Type B pancreatic cell (in vitro differentiated cells): ENCODE data around the gene ZNF837. TPM values are rescaled to one million over a fixed set of nuclear protein-coding genes. Genes with fewer than 3 reads are reported as not detected.

ENCODE experiments used
- DNase-seq: peaks from one replicate; pipeline ENCODE4 v3.0.0; 2021; ENCODE audit warnings: mixed read lengths; ENCODE audit not compliant: unreplicated experiment; ENCODE audit errors: extremely low spot score
- H3K27ac Mint-ChIP-seq: 2 replicates; pipeline ENCODE4 v1.8.0; 2021; ENCODE audit warnings: mild to moderate bottlenecking, mixed read lengths
- H3K27me3 Mint-ChIP-seq: 2 replicates; pipeline ENCODE4 v1.8.0; 2021; ENCODE audit warnings: mixed read lengths
- H3K36me3 Mint-ChIP-seq: 2 replicates; pipeline ENCODE4 v1.8.0; 2021; ENCODE audit warnings: mixed read lengths
- H3K4me1 Mint-ChIP-seq: one replicate; pipeline ENCODE4 v1.8.0; 2021; ENCODE audit warnings: mixed read lengths; ENCODE audit not compliant: unreplicated experiment
- H3K4me3 Mint-ChIP-seq: 2 replicates; pipeline ENCODE4 v1.8.0; 2021; ENCODE audit warnings: mild to moderate bottlenecking, mixed read lengths
- H3K9me3 Mint-ChIP-seq: 2 replicates; pipeline ENCODE4 v1.8.0; 2021; ENCODE audit warnings: mixed read lengths
- total RNA-seq: library from RNA; stranded (reverse); gene quantifications from 2 replicates; pipeline ENCODE4 v1.2.1, GENCODE V29; 2021; ENCODE audit warnings: low replicate concordance
- TF ChIP-seq, protein P1 (sequence below): fragments of 200-600 bp; sonication (generic); conservative IDR thresholded peaks from 2 replicates; pipeline ENCODE4 v1.5.0; 2021; ENCODE audit warnings: antibody characterized with exemption, mild to moderate bottlenecking

The ZNF837 gene
- total RNA-seq, 1 donor from 2014 or later, result 2.8 TPM

GRCh38 chr19:58398087-58398486 lies 17.3 kb upstream of the ZNF837 start:
- Mint-ChIP-seq H3K4me3 (no peak overlapping the region), H3K27ac (no peak overlapping the region), H3K9me3 (no peaks in the 10 kb centered on the region), H3K4me1 (peaks cover 15% of the 10 kb centered on the region), H3K27me3 (peaks cover 19% of the 10 kb centered on the region), H3K36me3 (peaks cover 17% of the 10 kb centered on the region)
- no peak for DNase-seq
- TF ChIP-seq, protein P1, sequence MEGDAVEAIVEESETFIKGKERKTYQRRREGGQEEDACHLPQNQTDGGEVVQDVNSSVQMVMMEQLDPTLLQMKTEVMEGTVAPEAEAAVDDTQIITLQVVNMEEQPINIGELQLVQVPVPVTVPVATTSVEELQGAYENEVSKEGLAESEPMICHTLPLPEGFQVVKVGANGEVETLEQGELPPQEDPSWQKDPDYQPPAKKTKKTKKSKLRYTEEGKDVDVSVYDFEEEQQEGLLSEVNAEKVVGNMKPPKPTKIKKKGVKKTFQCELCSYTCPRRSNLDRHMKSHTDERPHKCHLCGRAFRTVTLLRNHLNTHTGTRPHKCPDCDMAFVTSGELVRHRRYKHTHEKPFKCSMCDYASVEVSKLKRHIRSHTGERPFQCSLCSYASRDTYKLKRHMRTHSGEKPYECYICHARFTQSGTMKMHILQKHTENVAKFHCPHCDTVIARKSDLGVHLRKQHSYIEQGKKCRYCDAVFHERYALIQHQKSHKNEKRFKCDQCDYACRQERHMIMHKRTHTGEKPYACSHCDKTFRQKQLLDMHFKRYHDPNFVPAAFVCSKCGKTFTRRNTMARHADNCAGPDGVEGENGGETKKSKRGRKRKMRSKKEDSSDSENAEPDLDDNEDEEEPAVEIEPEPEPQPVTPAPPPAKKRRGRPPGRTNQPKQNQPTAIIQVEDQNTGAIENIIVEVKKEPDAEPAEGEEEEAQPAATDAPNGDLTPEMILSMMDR, result no peak

GRCh38 chr19:58397533-58398037 lies 16.8 kb upstream of the ZNF837 start:
- peaks cover 15% of the 10 kb centered on the region for H3K4me1 Mint-ChIP-seq
- H3K36me3 Mint-ChIP-seq, result peaks cover 21% of the 10 kb centered on the region
- H3K27ac Mint-ChIP-seq, result no peak overlapping the region
- no peak for DNase-seq
- peaks cover 19% of the 10 kb centered on the region for H3K27me3 Mint-ChIP-seq
- H3K4me3 Mint-ChIP-seq, result no peak overlapping the region
- no peaks in the 10 kb centered on the region for H3K9me3 Mint-ChIP-seq
- TF ChIP-seq, protein P1, result no peak

DNA sequence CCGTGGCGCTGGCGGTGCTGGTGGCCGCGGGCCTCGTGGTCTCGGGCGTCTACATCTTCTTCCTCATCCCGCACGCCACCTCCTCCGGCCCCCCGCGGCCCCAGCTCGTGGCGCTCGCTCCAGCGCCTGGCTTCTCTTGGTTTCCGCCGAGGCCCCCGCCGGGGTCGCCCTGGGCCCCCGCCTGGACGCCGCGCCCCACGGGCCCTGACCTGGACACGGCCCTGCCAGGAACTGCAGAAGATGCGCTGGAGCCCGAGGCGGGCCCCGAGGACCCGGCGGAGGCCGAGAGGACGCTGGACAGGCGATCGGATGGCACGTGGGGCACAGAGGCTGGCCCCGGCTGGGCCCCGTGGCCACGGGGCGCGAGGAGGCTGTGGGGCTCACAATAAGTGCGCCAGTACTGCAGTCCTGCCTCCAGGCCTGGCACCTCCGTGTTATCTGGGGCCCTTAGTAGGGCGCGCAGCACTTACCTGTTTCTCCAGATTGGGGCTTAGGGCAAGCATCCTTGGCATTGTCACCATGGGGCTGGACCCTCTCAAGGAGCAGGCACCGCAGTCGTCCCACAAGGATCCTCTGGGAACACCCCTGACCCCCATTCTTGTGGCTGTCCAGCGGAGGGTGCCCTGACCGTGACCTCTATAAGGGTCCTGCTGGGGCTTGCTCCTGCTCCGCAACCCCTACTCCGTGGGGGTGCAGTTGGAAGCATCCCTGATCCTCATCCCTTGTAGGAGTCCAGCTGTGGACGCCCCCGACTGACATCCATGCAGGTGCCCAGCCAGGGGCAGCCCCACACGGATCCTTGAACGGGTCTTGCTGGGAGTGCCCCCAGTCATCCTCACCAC lies 16.1 kb upstream of the ZNF837 start:
- TF ChIP-seq, protein P1, result no peak
- Mint-ChIP-seq H3K4me1 (peaks cover 15% of the 10 kb centered on the region), H3K4me3 (peak overlapping the region; percentile 25), H3K27me3 (peaks cover 19% of the 10 kb centered on the region), H3K27ac (no peak overlapping the region), H3K9me3 (no peaks in the 10 kb centered on the region), H3K36me3 (peaks cover 21% of the 10 kb centered on the region)
- no peak for DNase-seq

GRCh38 chr19:58395979-58396627 lies 15.3 kb upstream of the ZNF837 start:
- peaks cover 12% of the 10 kb centered on the region for H3K4me1 Mint-ChIP-seq
- TF ChIP-seq, protein P1, result no peak
- no peak for DNase-seq
- H3K4me3 Mint-ChIP-seq, result peak overlapping the region; percentile 82
- peaks cover 18% of the 10 kb centered on the region for H3K36me3 Mint-ChIP-seq
- H3K27me3 Mint-ChIP-seq, result peaks cover 17% of the 10 kb centered on the region
- H3K9me3 Mint-ChIP-seq, result no peaks in the 10 kb centered on the region
- peak overlapping the region; percentile 75 for H3K27ac Mint-ChIP-seq

DNA sequence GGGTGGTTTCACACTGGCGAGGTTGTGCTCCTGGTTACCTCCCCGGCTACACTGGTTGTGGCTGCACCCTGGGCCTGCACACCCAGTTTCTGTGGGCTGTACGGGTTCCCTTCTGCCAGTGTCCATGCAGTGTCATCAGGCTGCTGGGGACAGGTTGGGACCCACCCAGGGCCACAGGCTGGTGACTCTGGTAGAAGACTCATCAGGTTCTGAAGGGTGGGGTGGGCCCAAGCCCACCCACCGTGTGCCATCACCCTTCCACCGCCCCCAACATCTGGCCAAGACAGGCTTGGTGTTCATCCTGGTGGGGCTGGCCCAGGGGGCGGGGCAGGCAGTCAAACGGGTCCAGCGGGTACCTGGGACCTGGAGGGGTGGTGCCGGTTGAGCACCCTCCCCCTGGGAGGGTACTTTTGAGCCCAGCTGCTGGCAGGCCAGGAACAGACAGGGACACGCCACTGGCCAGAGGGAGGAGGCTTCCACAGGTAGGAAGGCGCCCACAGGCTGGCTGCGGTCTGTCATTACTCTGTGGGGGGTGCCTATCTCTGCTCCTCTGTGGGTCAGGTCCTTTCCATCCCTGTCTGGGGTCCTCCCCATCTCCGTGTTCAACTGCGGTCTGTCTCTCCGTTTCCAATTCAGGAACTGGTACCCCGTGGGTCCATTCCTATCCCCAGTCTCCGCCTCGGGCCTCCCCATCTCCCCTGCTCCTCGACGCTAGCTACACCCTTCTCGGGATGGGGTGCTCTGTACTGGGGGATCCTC lies 14.6 kb upstream of the ZNF837 start, which contains the start of gene RNF225:
RNF225 (plus strand) TSS at position 437 of the 759 bp plus-strand sequence. CDS start 434 bp downstream, outside the sequence.
- Mint-ChIP-seq H3K27me3 (peaks cover 16% of the 10 kb centered on the region), H3K4me3 (peak within 1 kb of the TSS; percentile 82), H3K36me3 (peaks cover 21% of the 10 kb centered on the region), H3K4me1 (peaks cover 8% of the 10 kb centered on the region), H3K27ac (peak within 1 kb of the TSS; percentile 81), H3K9me3 (no peaks in the 10 kb centered on the region)
- DNase-seq, result no peak
- TF ChIP-seq, protein P1, result no peak
